PC-3 (cell line): ENCODE results near the gene AGR3. TPM values are rescaled to one million over a fixed set of nuclear protein-coding genes. Genes with fewer than 3 reads are reported as not detected.

Experiments used
- ATAC-seq: fragments of 200-7000 bp; cut with Tn5 transposase; 2 replicates; pipeline ENCODE4 v1.9.1; 2020; ENCODE audit warnings: mild to moderate bottlenecking, moderate library complexity
- BruUV-seq: library from RNA; stranded (reverse); fragments of 400-500 nt; replicated peaks from 2 replicates; lab custom pipeline; 2021; lab: Mats Ljungman, UMichigan
- CTCF ChIA-PET: fragments of 300-600 bp; sonication (Branson Sonifier 250); formaldehyde crosslinking; loops from one replicate; lab custom pipeline; 2022; ENCODE audit warnings: antibody characterized with exemption; lab: Charles Lee
- POLR2A ChIA-PET: fragments of 300-600 bp; sonication (Branson Sonifier 250); formaldehyde crosslinking; loops from one replicate; lab custom pipeline; 2022; ENCODE audit warnings: antibody characterized with exemption; ENCODE audit not compliant: unreplicated experiment; lab: Charles Lee
- DNase-seq: peaks from one replicate; pipeline ENCODE4 v3.0.0-alpha.2; 2015
- H2AFZ ChIP-seq: fragments of 300-600 bp; sonication (generic); 2 replicates; pipeline ENCODE4 v1.6.0; 2016; ENCODE audit warnings: antibody characterized with exemption, low read length
- H3F3A ChIP-seq: fragments of 300-600 bp; sonication (generic); one replicate; pipeline ENCODE4 v1.6.0; 2017; ENCODE audit warnings: antibody characterized with exemption, low read length, control low read depth, mild to moderate bottlenecking; ENCODE audit not compliant: unreplicated experiment
- H3K27ac ChIP-seq: fragments of 300-600 bp; sonication (generic); 2 replicates; pipeline ENCODE4 v1.5.1; 2016; ENCODE audit warnings: mild to moderate bottlenecking, low read length
- H3K27me3 ChIP-seq: fragments of 300-600 bp; sonication (generic); 2 replicates; pipeline ENCODE4 v1.6.1; 2016; ENCODE audit warnings: low read length, mixed read lengths
- H3K36me3 ChIP-seq: fragments of 300-600 bp; sonication (generic); 2 replicates; pipeline ENCODE4 v1.6.1; 2016; ENCODE audit warnings: low read depth, mixed run types, low read length, mixed read lengths
- H3K4me1 ChIP-seq: fragments of 300-600 bp; sonication (generic); 2 replicates; pipeline ENCODE4 v1.5.1; 2016; ENCODE audit warnings: low read length; ENCODE audit not compliant: insufficient read depth
- H3K4me2 ChIP-seq: fragments of 300-600 bp; sonication (generic); 2 replicates; pipeline ENCODE4 v1.6.0; 2016; ENCODE audit warnings: low read length
- H3K4me3 ChIP-seq: fragments of 300-600 bp; sonication (generic); 2 replicates; pipeline ENCODE4 v1.5.1; 2016; ENCODE audit warnings: mild to moderate bottlenecking, low read length, mixed read lengths
- H3K79me2 ChIP-seq: fragments of 300-600 bp; sonication (generic); 2 replicates; pipeline ENCODE4 v1.6.1; 2017; ENCODE audit warnings: low read length, mixed read lengths
- H3K9ac ChIP-seq: fragments of 300-600 bp; sonication (generic); 2 replicates; pipeline ENCODE4 v1.6.0; 2016; ENCODE audit warnings: mild to moderate bottlenecking, low read length
- H3K9me2 ChIP-seq: fragments of 300-600 bp; sonication (generic); replicated peaks from 2 replicates; pipeline ENCODE4 v1.6.1; 2016; ENCODE audit warnings: mixed run types, low read length, mixed read lengths
- H3K9me3 ChIP-seq: fragments of 300-600 bp; sonication (generic); 2 replicates; pipeline ENCODE4 v1.6.1; 2016; ENCODE audit warnings: low read length, mixed read lengths
- H4K20me1 ChIP-seq: fragments of 300-600 bp; sonication (generic); 2 replicates; pipeline ENCODE4 v1.6.1; 2016; ENCODE audit warnings: low read length, mixed read lengths
- CTCF ChIP-seq: fragments of 300-600 bp; sonication (generic); conservative IDR thresholded peaks from 2 replicates; pipeline ENCODE4 v1.5.1; 2017; ENCODE audit warnings: antibody characterized with exemption, low read depth, mild to moderate bottlenecking, low read length
- EZH2 ChIP-seq: fragments of 300-600 bp; sonication (generic); IDR thresholded peaks from one replicate; pipeline ENCODE4 v1.6.1; 2017; ENCODE audit warnings: antibody characterized with exemption, mild to moderate bottlenecking, low read length; ENCODE audit not compliant: unreplicated experiment
- EZH2phosphoT487 ChIP-seq: fragments of 300-600 bp; sonication (generic); IDR thresholded peaks from 2 replicates; pipeline ENCODE4 v1.6.1; 2018; ENCODE audit warnings: mild to moderate bottlenecking, antibody characterized with exemption, low read length, borderline replicate concordance
- intact Hi-C: fragments of 100-400 bp; cut with micrococcal nuclease; formaldehyde crosslinking; loops from 2 replicates; pipeline ENCODE4 v1.9.0; 2023
- total RNA-seq: library from RNA; depleted of rRNA; stranded (reverse); fragments of >200 nt; gene quantifications from 2 replicates; pipeline ENCODE4 v1.2.3, GENCODE V29; 2014

The AGR3 gene
- total RNA-seq, 1 experiment from 2014 or later = not detected

GRCh38 chr7:16889851-16890415, 8.2 kb upstream of the AGR3 start:
- H3F3A ChIP-seq = no peaks in the 10 kb centered on the region
- ChIA-PET CTCF (interaction anchor here (0.7 to 1.2 kb wide), 3 partner anchors 37 to 195 kb away, joined by 3 to 8 read pairs (median 3); no protein-coding TSS in a partner anchor), POLR2A (interaction anchor here (0.5 to 1.3 kb wide), 3 partner anchors 26 to 86 kb away, joined by 3 to 9 read pairs (median 6); partner anchors contain the start of gene AGR2)
- H3K9me2 ChIP-seq = no peaks in the 10 kb centered on the region
- peaks cover 37% of the 10 kb centered on the region for H3K4me1 ChIP-seq
- no peaks in the 10 kb centered on the region for H3K79me2 ChIP-seq
- peak overlapping the region; percentile 44 for H3K4me2 ChIP-seq
- DNase-seq = peak; percentile 84
- no peak for TF ChIP-seq EZH2phosphoT487
- TF ChIP-seq EZH2 = no peak
- TF ChIP-seq CTCF = no peak
- no peaks in the 10 kb centered on the region for H3K9me3 ChIP-seq
- BruUV-seq = TSS peak; percentile 76
- H4K20me1 ChIP-seq = no peaks in the 10 kb centered on the region
- H2AFZ ChIP-seq = peak overlapping the region; percentile 52; the same call in 1 of the 2 replicates
- peak; percentile 71 for ATAC-seq
- intact Hi-C loops = loop anchor here (2.0 kb wide), 2 partner anchors 89 to 757 kb away; no protein-coding TSS in a partner anchor
- H3K36me3 ChIP-seq = no peaks in the 10 kb centered on the region
- H3K9ac ChIP-seq = peak overlapping the region; percentile 23; the same call in 1 of the 2 replicates
- H3K27me3 ChIP-seq = no peaks in the 10 kb centered on the region
- H3K4me3 ChIP-seq = no peak overlapping the region
- H3K27ac ChIP-seq = peak overlapping the region; percentile 64

GRCh38 chr7:16889305-16889704, 7.5 kb upstream of the AGR3 start:
- no peaks in the 10 kb centered on the region for H3K9me3 ChIP-seq
- BruUV-seq = no TSS peak
- H2AFZ ChIP-seq = no peak overlapping the region
- intact Hi-C loops = no loop called here
- DNase-seq = no peak
- no peak overlapping the region for H3K9ac ChIP-seq
- H3K27ac ChIP-seq = peak overlapping the region; percentile 64
- no peaks in the 10 kb centered on the region for H4K20me1 ChIP-seq
- no peak for ATAC-seq
- H3K4me1 ChIP-seq = peaks cover 37% of the 10 kb centered on the region
- no peak overlapping the region for H3K4me3 ChIP-seq
- no peaks in the 10 kb centered on the region for H3K36me3 ChIP-seq
- CTCF ChIA-PET = interaction anchor here (0.6 to 1.2 kb wide), 4 partner anchors 37 to 1401 kb away, joined by 3 to 8 read pairs (median 4); no protein-coding TSS in a partner anchor
- POLR2A ChIA-PET = interaction anchor here (0.5 to 1.3 kb wide), 2 partner anchors 76 to 85 kb away, joined by 6 to 9 read pairs; partner anchors contain the start of gene AGR2
- H3K9me2 ChIP-seq = no peaks in the 10 kb centered on the region
- TF ChIP-seq EZH2 (no peak), CTCF (no peak), EZH2phosphoT487 (no peak)
- H3F3A ChIP-seq = no peaks in the 10 kb centered on the region
- H3K4me2 ChIP-seq = peak overlapping the region; percentile 44
- no peaks in the 10 kb centered on the region for H3K27me3 ChIP-seq
- H3K79me2 ChIP-seq = no peaks in the 10 kb centered on the region

- H3K79me2 ChIP-seq = no peaks in the 10 kb centered on the region
- H3F3A ChIP-seq = no peaks in the 10 kb centered on the region
- POLR2A ChIA-PET = interaction anchor here (0.6 kb wide), 1 partner anchor 37 kb away, joined by 5 read pairs; no protein-coding TSS in a partner anchor
- BruUV-seq = no TSS peak
- CTCF ChIA-PET = no interaction called here
- H4K20me1 ChIP-seq = no peaks in the 10 kb centered on the region
- no peaks in the 10 kb centered on the region for H3K27me3 ChIP-seq
- no peaks in the 10 kb centered on the region for H3K36me3 ChIP-seq
- no peak overlapping the region for H3K4me2 ChIP-seq
- ATAC-seq (no peak), DNase-seq (no peak)
- intact Hi-C loops = no loop called here
- no peak overlapping the region for H3K9ac ChIP-seq
- no peak overlapping the region for H2AFZ ChIP-seq
- H3K4me1 ChIP-seq = no peaks in the 10 kb centered on the region
- H3K27ac ChIP-seq = no peak overlapping the region
- no peaks in the 10 kb centered on the region for H3K9me3 ChIP-seq
- no peaks in the 10 kb centered on the region for H3K9me2 ChIP-seq
- TF ChIP-seq EZH2phosphoT487 (no peak), CTCF (no peak), EZH2 (no peak)
- H3K4me3 ChIP-seq = no peak overlapping the region
Measured at GRCh38 chr7:16883918-16884317, 2.1 kb upstream of the AGR3 start.
